HG03108 (cell line): ENCODE data around the gene CCR5AS.
"Not testable (repeated sequence)": the region's sequence is repeated elsewhere in the genome, so short reads cannot be mapped to it uniquely, and the experiment has no call there.

Experiments
- ATAC-seq: cut with Tn5 transposase; IDR thresholded peaks from one replicate; pipeline ENCODE4 v1.9.1; 2021; ENCODE audit warnings: moderate library complexity; ENCODE audit not compliant: unreplicated experiment

Gene CCR5AS

DNA sequence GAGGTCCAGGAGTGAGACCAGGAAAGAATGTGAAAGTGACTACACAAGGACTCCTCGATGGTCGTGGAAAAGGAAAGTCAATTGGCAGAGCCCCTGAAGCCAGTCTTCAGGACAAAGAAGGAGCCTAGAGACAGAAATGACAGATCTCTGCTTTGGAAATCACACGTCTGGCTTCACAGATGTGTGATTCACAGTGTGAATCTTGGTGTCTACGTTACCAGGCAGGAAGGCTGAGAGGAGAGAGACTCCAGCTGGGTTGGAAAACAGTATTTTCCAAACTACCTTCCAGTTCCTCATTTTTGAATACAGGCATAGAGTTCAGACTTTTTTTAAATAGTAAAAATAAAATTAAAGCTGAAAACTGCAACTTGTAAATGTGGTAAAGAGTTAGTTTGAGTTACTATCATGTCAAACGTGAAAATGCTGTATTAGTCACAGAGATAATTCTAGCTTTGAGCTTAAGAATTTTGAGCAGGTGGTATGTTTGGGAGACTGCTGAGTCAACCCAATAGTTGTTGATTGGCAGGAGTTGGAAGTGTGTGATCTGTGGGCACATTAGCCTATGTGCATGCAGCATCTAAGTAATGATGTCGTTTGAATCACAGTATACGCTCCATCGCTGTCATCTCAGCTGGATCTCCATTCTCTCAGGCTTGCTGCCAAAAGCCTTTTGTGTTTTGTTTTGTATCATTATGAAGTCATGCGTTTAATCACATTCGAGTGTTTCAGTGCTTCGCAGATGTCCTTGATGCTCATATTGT, 47.0 kb downstream of the CCR5AS start:
- ATAC-seq = no peak

DNA sequence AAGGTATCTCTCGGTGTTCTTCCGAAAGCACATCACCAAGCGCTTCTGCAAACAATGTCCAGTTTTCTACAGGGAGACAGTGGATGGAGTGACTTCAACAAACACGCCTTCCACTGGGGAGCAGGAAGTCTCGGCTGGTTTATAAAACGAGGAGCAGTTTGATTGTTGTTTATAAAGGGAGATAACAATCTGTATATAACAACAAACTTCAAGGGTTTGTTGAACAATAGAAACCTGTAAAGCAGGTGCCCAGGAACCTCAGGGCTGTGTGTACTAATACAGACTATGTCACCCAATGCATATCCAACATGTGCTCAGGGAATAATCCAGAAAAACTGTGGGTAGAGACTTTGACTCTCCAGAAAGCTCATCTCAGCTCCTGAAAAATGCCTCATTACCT, 48.4 kb downstream of the CCR5AS start:
- ATAC-seq = no peak

DNA sequence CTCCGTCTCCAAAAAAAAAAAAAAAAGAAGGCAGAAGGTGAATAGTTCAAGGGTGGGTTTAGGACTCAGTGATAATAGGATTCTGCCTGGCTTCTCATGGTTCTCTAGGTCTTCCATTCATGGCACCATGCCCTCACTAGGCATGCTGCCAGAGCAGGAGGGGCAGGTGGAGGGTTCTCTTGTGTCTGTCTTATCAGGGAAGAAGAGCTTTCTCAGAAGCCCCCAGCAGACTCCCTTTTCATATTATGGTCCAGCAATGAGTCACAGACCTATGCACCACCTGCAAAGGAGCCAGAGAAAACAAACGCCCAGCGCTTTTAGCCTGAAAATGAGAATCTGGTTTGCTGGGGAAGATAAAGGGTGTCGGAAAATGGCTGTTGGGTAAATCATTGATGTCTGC, 50.0 kb downstream of the CCR5AS start:
- no peak for ATAC-seq

DNA sequence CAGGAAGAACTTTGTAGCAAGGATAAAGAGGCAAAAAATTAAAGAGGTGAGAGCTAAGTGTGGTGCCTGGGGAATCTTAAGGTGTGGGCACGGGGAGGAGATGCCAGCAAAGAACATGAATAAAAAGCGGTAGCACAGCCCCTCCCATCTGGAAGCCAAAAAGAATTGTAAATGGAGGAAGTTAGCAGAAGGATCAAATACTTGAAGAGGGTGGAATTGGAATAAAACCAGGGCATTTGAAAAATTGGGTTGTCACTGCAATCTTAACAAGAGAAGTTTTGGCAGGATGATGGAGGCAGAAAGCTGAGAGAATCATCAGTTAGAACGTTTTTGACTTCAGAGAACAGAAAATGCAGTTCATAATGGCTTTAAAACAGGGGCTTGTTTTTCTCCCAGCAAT, 50.6 kb downstream of the CCR5AS start:
- no peak for ATAC-seq

DNA sequence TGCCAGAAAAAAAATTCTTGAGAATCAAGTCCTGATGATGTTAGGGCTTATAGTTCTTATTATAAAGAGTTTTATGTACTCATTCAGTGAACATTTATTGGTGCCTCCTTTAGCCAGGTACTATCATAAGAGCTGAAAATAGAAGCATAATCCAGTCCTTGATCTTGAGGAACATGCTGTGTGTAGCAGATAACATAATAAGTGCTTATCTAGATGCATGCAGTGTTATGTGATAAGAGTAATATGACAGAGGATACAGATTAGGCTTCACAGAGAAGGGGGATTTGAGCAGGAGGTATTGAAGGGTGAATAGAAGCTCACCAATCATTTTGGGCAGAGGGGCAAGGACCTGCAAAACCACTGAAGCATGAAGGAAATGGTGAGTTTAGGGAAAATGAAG, 51.9 kb downstream of the CCR5AS start:
- no peak for ATAC-seq

DNA sequence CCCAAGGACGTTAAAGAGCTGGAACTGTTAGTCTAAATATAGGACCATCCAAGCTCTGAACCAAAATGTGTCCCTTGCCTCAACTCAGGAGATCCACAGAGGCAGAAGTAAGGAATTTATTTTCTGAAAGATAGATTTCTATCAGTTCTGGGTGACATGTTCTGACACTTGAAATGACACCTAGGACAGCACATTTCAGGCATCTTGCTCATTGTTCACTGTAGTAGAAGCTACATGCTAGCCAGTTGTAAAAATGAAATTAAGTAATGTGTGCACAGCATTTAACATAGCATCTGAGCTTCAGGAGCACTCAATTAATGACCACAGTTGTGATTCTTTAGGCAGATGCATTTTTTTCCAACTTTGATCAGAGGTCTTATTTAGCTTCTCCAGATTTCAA, 52.4 kb downstream of the CCR5AS start:
- no peak for ATAC-seq

DNA sequence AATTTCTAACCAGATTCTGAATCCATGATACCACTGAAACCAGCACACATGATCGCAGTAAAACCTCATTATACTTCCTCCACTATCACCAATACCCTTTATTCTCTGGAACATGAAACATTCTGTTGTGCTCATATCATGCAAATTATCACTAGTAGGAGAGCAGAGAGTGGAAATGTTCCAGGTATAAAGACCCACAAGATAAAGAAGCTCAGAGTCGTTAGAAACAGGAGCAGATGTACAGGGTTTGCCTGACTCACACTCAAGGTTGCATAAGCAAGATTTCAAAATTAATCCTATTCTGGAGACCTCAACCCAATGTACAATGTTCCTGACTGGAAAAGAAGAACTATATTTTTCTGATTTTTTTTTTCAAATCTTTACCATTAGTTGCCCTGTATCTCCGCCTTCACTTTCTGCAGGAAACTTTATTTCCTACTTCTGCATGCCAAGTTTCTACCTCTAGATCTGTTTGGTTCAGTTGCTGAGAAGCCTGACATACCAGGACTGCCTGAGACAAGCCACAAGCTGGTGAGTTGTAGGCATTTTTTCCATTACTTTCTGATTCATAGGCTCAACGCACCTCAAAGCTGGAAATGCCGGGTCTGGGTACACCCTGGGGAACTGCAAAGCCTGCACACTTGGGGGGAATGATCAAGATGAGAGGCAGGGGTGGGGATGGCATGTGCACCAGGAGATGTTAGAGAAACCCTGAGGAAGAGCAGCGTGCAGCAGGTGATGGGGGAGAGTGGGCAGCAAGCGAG, 53.0 kb downstream of the CCR5AS start, which contains the start of gene CCR2:
CCR2 (plus strand) TSS at position 465 of the 764 bp plus-strand sequence. CDS start 3,417 bp downstream, outside the sequence.
- no peak for ATAC-seq

DNA sequence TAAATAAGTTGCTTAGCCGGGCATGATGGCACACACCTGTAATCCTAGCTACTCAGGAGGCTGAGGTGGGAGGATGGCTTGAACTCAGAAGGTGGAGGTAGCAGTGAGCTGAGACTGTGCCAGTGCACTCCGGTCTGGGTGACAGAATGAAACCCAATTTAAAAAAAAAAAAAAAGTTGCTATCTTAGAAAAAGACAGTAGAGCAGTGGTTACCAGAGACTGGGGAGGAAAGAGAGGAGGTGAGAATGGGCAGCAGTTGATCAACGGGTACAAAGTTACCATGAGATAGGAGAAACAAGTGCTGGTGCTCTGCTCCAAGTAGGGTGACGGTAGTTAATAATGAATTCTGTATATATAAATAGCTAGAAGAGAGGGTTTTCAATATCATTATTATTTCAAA, 53.8 kb downstream of the CCR5AS start:
- no peak for ATAC-seq

DNA sequence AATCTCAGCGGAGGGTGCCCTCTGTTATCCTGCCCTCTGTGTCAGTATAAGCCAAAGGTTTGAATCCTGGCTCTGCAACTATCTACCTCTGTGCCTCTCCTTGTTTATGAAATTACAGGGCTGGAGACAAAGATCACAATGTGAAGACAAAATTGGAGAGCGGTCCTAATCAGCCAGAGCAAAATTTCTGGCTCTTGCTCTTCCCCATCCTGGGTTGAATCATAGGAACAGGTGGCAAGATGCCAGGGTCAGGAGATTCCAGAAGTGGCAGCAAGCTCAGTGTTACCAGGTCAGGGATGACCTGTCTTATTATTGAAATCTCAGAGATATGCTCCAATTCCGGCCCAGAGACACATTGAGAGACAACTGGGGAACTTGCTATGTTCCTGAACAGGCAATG, 55.2 kb downstream of the CCR5AS start:
- ATAC-seq = no peak

DNA sequence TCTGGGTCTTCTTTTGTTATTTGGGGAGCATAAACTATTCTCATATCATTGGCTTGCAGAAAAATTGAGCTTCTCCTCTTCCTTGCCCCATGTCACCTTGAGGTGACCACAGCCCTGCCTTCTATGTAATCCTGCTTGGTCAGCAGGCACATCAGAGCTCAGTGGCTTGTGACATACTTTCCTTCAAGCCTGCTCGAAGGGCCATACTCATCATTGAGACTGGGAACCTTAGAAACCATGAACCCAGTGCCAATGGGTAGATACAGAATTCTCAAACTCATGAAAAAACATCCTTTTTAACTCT, 56.7 kb downstream of the CCR5AS start:
- no peak for ATAC-seq

DNA sequence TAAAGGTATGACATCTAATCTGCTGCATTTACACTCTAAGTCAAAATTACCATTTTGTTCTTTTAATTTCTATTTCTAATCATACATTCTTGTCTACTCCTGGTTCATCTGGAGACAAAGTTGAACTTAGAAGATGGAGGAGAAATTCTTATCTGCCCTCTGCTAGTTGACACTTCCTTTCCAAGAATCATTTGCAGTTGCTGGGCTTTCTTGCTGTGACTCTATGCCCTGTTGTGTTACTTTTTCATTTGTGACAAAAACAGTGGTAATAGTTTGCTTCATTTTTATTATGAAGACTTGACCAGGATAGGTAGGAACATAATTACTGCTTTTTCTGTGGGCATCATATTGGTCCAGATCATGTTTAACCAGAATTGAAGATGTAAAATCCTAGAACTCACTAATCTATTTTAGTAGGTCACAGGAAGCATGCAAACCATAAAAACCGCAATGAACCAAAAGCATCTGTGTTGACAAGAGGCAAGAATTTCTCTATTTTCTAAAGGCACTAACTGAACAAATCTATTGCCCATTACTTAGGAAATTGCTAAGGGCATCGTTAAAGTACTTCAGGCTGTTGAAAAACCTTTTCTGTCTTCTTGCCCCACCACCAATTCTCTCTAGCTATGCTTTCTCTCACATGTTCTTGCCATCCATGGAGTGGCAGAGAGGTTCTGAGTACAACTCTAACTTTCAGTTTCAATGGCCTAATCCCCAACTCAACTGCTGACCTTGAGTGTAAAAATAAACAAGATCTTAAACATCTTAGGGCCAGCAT, 57.2 kb downstream of the CCR5AS start:
- ATAC-seq = no peak

DNA sequence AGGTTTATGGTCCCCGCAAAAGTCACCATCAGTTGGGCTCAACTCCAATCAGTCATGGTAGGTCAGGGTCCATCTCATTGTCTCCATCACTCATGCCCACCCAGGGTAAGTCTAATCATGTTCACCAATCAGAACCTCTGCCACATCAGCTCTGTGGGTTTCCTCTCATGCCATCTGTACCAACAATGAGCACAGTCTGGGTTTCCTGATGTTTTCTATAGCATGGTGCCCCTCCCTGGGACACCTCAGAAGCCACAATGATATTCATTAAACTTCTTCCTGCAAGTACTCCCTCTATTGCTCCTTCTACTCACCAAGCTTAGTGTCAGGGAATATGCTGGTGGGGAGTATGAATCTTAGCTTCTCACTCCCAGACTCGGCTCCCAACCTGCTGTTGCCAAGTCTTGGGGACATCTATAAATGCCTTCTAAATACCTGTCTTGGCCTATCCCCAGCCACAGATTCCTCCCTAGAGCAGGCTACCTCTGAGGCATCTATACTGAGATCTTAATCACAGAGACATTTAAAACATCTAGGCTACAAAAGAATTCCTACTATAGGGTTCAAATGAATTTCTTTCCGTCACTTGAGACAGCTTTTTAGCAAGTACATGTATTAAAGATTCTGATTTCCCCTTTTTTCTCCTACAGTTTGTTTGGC, 57.9 kb downstream of the CCR5AS start:
- ATAC-seq = no peak

DNA sequence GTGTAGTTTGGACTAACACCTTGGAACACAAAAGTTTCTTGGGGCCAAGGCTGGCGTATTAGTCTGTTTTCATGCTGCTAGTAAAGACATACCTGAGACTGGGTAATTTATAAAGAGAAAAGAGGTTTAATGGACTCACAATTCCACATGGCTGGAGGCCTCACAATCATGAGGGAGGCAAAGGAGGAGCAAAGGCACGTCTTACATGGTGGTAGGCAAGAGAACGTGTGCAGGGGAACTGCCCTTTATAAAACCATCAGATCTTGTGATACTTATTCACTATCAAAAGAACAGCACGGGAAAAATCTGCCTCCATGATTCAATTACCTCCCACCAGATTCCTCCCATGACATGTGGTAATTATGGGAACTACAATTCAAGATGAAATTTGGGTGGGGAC, 62.4 kb downstream of the CCR5AS start:
- ATAC-seq = no peak

DNA sequence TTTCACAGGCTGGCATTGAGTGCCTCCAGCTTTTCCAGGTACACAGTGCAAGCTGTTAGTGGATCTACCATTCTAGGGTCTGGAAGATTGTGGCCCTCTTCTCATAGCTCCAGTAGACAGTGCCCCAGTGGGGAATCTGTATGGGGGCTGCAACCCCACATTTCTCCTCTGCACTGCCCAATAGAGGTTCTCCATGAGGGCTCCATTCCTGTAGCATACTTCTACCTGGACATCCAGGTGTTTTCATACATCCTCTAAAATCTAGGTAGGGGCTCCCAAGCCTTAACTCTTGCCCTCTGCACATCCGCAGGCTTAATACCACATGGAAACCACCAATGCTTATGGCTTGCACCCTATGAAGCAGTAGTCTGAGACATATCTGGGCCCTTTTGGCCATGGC, 68.0 kb downstream of the CCR5AS start:
- ATAC-seq = no peak

DNA sequence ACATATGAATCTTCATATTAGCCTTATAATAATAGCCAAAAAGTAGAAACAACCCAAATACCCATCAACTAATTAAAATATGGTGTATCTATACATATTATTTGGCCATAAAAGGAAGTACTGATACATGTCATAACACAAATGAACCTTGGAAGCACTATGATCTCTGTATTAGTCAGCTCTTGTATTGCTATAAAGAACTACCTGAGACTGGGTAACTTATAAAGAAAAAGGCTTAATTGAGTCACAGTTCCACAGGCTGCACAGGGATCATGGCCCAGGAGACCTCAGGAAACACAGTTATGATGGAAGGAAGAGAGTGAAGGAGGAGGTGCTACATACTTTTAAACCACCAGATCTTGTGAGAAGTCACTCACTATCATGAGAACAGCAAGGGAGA, 69.0 kb downstream of the CCR5AS start:
- ATAC-seq = no peak

DNA sequence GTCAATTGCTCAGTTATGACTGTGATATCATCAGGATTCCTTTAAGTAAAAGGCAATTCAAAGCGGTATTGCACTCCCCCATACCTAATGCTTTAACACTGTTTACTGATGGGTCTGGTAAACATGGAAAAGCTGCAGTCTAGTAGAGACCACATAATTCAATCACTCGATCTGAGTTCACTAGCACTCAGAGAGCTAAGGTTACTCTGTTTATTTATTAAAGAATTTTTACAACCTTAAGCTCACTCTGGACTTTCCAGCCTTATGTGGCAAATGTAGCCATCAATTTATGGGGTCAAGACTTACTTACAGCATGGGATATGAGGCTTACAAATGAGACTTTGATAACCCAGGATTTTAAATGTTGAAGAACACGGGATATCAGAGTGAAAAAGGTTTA, 71.3 kb downstream of the CCR5AS start:
- no peak for ATAC-seq

DNA sequence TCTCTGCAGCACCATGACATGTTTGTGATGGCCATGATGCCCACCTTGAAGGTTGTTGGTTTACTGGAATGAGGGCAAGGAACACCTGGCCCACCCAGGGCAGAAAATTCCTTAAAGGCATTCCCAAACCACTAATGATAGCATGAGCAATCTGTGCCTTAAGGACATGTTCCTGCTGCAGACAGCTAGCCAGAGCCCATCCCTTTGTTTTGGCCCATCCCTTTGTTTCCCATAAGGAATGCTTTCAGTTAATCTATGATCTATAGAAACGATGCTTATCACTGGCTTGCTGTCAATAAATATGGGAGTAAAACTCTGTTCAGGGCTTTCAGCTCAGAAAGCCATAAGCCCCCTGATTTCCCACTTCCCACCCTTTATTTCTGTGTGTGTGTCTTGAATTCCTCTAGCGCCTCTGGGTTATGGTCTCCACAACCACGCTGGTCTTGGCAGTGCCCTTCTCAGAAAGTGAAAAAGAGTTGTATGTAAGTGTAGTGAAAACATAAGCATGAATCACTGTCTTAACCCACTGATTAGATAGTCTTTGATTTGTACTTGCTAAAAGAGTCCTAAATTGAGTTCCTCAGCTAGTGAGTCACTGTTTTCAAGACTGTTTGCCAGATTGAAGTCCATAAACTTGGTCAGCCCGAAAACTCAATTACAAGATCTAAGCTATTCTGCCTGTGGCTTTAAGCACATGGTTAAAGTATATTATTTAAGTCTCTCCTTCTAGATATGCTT, 72.0 kb downstream of the CCR5AS start:
- no peak for ATAC-seq

DNA sequence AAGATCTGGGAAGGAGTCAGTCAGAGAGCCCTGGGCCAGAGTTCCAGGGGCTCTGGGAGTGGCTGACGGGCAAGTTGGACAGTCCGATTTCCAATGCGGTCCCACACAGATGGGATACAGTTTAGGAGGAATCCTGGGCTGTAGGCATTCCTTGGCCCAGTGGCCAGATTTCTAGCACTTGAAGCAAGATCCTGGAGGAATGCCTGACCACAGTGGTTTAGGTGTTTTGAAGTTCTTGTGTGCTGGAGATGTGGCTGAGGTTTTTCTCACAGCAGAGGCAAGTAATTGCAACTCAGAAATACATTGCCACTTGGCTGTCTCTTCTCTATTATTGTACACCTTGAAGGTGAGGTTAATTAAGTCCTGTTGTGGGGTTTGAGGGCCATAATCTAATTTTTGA, 76.2 kb downstream of the CCR5AS start:
- not testable (repeated sequence) for ATAC-seq

DNA sequence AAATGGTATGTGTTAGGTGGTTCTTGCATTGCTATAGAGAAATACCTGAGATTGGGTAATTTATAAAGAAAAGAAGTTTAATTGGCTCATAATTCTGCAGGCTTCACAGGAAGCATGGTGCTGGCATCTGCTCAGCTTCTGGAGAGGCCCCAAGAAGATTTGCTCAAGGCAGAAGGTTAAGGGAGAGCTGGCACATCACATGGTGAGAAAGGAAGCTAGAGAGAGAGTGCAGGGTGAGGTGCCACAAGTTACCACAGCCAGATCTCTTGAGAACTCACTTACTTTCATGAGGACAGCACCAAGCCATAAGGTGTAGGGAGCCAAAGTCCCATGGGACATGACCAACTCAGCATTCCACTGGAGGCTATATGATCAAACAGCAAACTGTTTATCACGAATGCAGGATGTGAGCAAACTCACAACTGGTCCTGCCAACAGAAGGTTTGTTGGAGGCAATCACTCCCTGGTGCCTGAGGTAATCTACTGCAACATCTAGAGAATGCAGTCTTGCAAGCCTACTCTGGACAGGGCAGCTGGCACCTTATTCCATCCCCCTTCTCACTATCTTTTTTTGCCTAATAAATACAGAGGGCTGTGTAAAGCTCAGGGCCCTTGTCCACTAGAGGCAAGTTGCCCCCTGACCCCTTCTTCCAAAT, 81.1 kb downstream of the CCR5AS start:
- ATAC-seq = no peak

DNA sequence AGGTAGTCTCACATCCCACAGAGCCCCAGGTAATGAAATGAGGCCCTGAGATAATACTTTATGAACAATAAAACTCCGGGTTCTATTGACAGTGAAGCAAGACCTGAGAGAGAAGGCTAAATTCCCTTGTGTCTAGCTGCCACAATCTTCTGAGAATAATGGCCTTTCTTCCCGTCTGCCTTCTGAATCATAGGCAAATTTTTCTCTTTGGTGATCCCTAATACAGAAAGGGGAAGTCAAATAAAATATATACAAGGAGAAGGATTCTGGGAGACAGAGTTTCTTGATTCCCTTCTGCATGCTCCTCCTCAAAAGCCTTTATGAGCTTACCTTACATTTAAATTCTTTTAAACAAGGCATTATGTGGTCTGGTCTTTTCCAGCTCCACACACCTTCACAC, 82.8 kb downstream of the CCR5AS start:
- no peak for ATAC-seq
